ENCODE data around the gene MCUB. TPM values are rescaled to one million over a fixed set of nuclear protein-coding genes. Genes with fewer than 3 reads are reported as not detected.

The MCUB gene
- total RNA-seq, 1 experiment from 2014 or later, result 14.8 TPM

GRCh38 chr4:109616243-109616642 lies 56.2 kb downstream of the MCUB start:
- Histone ChIP-seq H3K9ac (ENCODE audit: extremely low read depth, insufficient read length, low read length) (no peak overlapping the region), H2BK20ac (ENCODE audit: low read depth, low read length, poor library complexity, severe bottlenecking) (no peak overlapping the region), H2AK5ac (ENCODE audit: insufficient read length, low read length) (no peak overlapping the region), H3K27ac (ENCODE audit: insufficient read length, low read depth, low read length) (no peak overlapping the region), H3K9me3 (ENCODE audit: control insufficient read depth, low read depth, low read length) (no peaks in the 10 kb centered on the region), H4K8ac (replicated peaks; ENCODE audit: insufficient read length, low read depth, low read length) (no peak overlapping the region), H3K79me2 (ENCODE audit: insufficient read depth, low read length) (no peaks in the 10 kb centered on the region), H3K79me1 (ENCODE audit: insufficient read depth, low read depth, low read length, poor library complexity, severe bottlenecking) (no peaks in the 10 kb centered on the region), H3K18ac (ENCODE audit: insufficient read length, low read depth, low read length) (no peak overlapping the region), H3K4me1 (ENCODE audit: insufficient read depth, low read length) (no peaks in the 10 kb centered on the region; the same call in 1 of the 2 replicates), H4K20me1 (ENCODE audit: control insufficient read depth, insufficient read depth, insufficient read length) (no peaks in the 10 kb centered on the region), H3K4me2 (ENCODE audit: insufficient read depth, insufficient read length, low read length) (no peak overlapping the region), H3T11ph (ENCODE audit: low read length) (no peak overlapping the region), H3K23ac (ENCODE audit: insufficient read length, low read depth, low read length) (no peak overlapping the region), H2BK120ac (ENCODE audit: low read depth, low read length, poor library complexity, severe bottlenecking) (no peak overlapping the region), H3K56ac (ENCODE audit: insufficient read length, low read depth, low read length) (no peak overlapping the region), H4K5ac (ENCODE audit: insufficient read length, low read depth, low read length) (no peak overlapping the region), H4K91ac (ENCODE audit: insufficient read length, low read depth, low read length) (no peak overlapping the region), H2BK5ac (ENCODE audit: insufficient read length, low read length) (no peak overlapping the region), H3K4ac (ENCODE audit: low read depth, low read length) (no peak overlapping the region), H2BK15ac (ENCODE audit: low read depth, low read length) (no peak overlapping the region), H2BK12ac (ENCODE audit: insufficient read length, low read depth, low read length) (no peak overlapping the region), H3K27me3 (ENCODE audit: insufficient read depth, low read length) (no peaks in the 10 kb centered on the region), H3K14ac (ENCODE audit: insufficient read depth, low read length) (no peak overlapping the region), H2AFZ (ENCODE audit: low read length) (no peak overlapping the region), H3K23me2 (ENCODE audit: insufficient read length, low read depth, low read length, poor library complexity, severe bottlenecking) (no peaks in the 10 kb centered on the region)
- peaks cover 4% of the 10 kb centered on the region in 2 experiments; a peak in 2 of 4 replicates for H3K4me1 Mint-ChIP-seq
- WGBS (ENCODE audit: extremely low coverage, insufficient read length, low lambda C conversion rate), result no CpG with 5 or more reads among the region's 1 CpG
- no peaks in the 10 kb centered on the region for H3K9me3 Mint-ChIP-seq
- no peak overlapping the region for H3K4me3 Mint-ChIP-seq
- no peak for DNase-seq
- no peaks in the 10 kb centered on the region for H3K36me3 Mint-ChIP-seq (ENCODE audit: insufficient read depth in 1 of 3, low read depth in 3 of 3)
- no peak overlapping the region for H3K27ac Mint-ChIP-seq
- TF ChIP-seq, protein P1, sequence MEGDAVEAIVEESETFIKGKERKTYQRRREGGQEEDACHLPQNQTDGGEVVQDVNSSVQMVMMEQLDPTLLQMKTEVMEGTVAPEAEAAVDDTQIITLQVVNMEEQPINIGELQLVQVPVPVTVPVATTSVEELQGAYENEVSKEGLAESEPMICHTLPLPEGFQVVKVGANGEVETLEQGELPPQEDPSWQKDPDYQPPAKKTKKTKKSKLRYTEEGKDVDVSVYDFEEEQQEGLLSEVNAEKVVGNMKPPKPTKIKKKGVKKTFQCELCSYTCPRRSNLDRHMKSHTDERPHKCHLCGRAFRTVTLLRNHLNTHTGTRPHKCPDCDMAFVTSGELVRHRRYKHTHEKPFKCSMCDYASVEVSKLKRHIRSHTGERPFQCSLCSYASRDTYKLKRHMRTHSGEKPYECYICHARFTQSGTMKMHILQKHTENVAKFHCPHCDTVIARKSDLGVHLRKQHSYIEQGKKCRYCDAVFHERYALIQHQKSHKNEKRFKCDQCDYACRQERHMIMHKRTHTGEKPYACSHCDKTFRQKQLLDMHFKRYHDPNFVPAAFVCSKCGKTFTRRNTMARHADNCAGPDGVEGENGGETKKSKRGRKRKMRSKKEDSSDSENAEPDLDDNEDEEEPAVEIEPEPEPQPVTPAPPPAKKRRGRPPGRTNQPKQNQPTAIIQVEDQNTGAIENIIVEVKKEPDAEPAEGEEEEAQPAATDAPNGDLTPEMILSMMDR (conservative IDR thresholded peaks at IDR 0.05), result no peak
- no peaks in the 10 kb centered on the region for H3K27me3 Mint-ChIP-seq (ENCODE audit: low read depth)

All from H9 (cell line).